Suprapubic skin (tissue), 4 donors: ENCODE data around the gene C2orf81.

Source experiments
- EP300 ChIP-seq: sonication (generic); formaldehyde crosslinking; IDR thresholded peaks from one replicate; pipeline ENCODE4 v1.6.1; 2017; ENCODE audit warnings: antibody characterized with exemption
- POLR2A ChIP-seq, 2 donors: fragments of 450-650 bp; IDR thresholded peaks; one replicate each; pipeline ENCODE4 v1.6.1; 2017; ENCODE audit warnings: antibody characterized with exemption in 2 of 2, mild to moderate bottlenecking in 2 of 2, moderate library complexity in 2 of 2
- POLR2AphosphoS5 ChIP-seq, 3 donors: sonication (generic); formaldehyde crosslinking; IDR thresholded peaks; one replicate each; pipeline ENCODE4 v1.6.1; 2017; ENCODE audit warnings: antibody characterized with exemption in 3 of 3
- TF ChIP-seq, protein P1 (sequence below), 2 donors: fragments of 200-600 bp in 1 of 2; fragments of 450-650 bp in 1 of 2; sonication (generic) in 1 of 2; IDR thresholded peaks; one replicate each; pipeline ENCODE4 v1.5.1; 2016 to 2019; ENCODE audit warnings: antibody characterized with exemption in 2 of 2, mild to moderate bottlenecking in 1 of 2, moderate library complexity in 1 of 2

DNA sequence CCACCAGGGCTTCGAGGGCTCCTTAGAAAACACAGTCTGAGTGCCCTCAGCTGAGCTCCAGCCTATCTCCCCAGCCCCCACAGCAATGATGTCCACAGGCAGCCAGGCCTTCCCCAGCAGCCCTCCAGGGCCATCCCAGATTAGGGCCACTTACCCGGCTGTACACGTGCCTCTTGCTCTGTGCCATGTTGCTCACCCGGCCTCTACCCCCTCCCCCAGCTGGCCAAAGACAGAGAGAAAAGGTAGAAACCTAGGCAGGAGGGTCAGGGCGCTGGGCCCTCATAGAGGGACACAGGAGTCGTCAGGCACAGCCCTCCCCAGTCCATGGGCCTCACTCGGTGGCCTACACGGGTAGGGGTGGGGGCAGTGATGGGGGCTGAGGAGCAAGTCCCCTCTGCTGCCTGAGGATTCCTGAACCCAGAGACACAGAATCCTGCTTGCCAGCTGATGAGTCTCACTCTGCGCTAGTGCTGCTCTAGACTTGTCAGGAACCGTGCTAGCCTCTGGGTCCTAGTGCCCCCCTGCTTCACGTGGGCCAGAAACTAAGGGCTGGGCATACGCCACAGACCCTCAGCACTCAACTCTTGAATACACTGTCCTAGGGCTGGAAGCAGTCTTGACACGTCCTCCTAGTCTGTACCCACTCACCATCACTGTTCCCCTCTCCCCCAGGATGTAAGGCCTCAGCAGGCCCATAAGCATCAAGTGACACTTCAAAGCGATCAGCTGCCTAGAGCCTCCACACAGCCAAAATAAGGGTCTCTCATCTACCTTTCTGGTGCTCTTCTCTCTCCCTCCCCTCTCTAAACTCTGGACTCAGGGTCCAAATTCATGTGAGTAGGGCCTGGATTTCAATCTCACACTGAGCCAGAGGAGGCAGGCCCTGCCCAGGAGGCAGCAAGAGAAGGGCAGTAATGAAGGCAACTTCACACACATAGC lies 41.3 kb downstream of the C2orf81 start, which contains the start of gene DCTN1:
- no peak for TF ChIP-seq EP300
- no peak for TF ChIP-seq POLR2A (IDR thresholded peaks at IDR 0.05)
- TF ChIP-seq, protein P1, sequence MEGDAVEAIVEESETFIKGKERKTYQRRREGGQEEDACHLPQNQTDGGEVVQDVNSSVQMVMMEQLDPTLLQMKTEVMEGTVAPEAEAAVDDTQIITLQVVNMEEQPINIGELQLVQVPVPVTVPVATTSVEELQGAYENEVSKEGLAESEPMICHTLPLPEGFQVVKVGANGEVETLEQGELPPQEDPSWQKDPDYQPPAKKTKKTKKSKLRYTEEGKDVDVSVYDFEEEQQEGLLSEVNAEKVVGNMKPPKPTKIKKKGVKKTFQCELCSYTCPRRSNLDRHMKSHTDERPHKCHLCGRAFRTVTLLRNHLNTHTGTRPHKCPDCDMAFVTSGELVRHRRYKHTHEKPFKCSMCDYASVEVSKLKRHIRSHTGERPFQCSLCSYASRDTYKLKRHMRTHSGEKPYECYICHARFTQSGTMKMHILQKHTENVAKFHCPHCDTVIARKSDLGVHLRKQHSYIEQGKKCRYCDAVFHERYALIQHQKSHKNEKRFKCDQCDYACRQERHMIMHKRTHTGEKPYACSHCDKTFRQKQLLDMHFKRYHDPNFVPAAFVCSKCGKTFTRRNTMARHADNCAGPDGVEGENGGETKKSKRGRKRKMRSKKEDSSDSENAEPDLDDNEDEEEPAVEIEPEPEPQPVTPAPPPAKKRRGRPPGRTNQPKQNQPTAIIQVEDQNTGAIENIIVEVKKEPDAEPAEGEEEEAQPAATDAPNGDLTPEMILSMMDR (IDR thresholded peaks at IDR 0.05): no peak
- no peak for TF ChIP-seq POLR2AphosphoS5 (IDR thresholded peaks at IDR 0.05)
